ENCODE results near the gene OR52K2.
A peak's percentile ranks its signal among the peaks of the same experiment; 100 is the strongest.
"Not testable (repeated sequence)": the region's sequence is repeated elsewhere in the genome, so short reads cannot be mapped to it uniquely, and the experiment has no call there.

OR52K2 gene

DNA sequence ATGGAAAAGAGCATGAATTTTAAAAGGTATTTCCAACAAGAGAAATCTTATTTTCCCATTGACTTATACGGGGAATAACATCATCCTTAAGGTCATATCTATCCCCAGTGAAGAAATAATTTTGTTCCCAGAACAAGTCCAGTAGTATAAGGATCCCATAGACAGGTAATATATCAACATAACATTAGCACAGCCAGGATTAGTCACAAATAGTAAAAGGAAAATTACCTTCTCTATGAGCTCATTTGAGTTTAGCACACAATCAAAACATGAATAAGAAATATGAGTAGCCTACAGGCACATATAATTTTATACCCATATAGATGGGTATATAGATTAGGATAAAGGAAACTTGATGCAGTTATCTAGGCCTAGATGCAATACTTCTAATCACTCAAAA is 30.5 kb downstream of the OR52K2 start:
- ChIA-PET POLR2A (no interaction called here), CTCF (no interaction called here)
- H3K27ac ChIP-seq (ENCODE audit: insufficient read depth in 1 of 2, low read depth in 1 of 2, low read length in 2 of 2, poor library complexity in 1 of 2, severe bottlenecking in 2 of 2): no peak overlapping the region
- H3K27me3 ChIP-seq (replicated peaks in 2 of 5; ENCODE audit: control insufficient read depth in 4 of 5, insufficient read depth in 5 of 5, low read length in 4 of 5): peaks cover 0 to 11% (median 0%) of the 10 kb centered on the region in 5 experiments
- DNase-seq: no peak
- H3K36me3 ChIP-seq (ENCODE audit: control insufficient read depth in 4 of 4, insufficient read depth in 4 of 4, low read length in 3 of 4): no peaks in the 10 kb centered on the region
- peaks cover 0 to 3% (median 0%) of the 10 kb centered on the region in 4 experiments for H3K4me1 ChIP-seq (ENCODE audit: control extremely low read depth in 1 of 4, control insufficient read depth in 4 of 4, insufficient read depth in 4 of 4, low read length in 3 of 4)
- H3K4me3 ChIP-seq (ENCODE audit: control insufficient read depth in 1 of 7, extremely low read depth in 1 of 7, insufficient read depth in 4 of 7, low read depth in 2 of 7, low read length in 6 of 7): no peak overlapping the region
- 100% methylated on average over 1 of the region's 1 CpG for WGBS (ENCODE audit: insufficient coverage)
- no peaks in the 10 kb centered on the region for H3K9me3 ChIP-seq (ENCODE audit: control extremely low read depth in 1 of 5, control insufficient read depth in 4 of 5, insufficient read depth in 2 of 5, low read depth in 1 of 5, low read length in 4 of 5)

DNA sequence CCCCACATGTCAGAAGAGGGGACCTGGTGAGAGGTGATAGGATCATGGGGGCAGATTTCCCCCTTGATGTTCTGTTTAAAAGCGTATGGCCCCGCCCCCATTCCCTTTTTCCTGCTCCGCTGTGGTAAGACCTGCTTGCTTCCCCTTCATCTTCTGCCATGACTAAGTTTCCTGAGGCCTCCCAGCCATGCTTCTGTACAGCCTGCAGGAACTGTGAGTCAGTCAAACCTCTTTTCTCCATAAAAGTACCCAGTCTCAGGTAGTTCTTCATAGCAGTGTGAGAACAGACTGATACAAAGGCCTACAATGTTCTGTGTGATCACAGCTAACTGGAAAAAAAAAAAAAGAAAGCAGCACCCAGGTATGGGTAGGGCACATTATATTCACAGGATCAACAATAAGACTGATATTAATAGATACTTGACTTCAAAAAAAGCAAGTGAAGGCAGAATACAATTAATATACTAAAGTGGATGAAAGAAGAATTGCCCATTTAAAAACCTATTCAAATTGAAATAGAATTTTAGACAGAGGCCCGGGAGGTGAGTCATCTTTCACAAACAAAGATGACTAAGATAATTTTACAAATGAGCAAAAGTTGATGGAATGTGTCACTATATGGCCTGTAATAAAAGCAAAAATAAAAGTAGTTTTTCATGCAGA is 31.6 kb downstream of the OR52K2 start:
- Histone ChIP-seq H3K4me1 (ENCODE audit: control extremely low read depth in 1 of 4, control insufficient read depth in 4 of 4, insufficient read depth in 4 of 4, low read length in 3 of 4) (peaks cover 0 to 3% (median 0%) of the 10 kb centered on the region in 4 experiments), H3K9me3 (ENCODE audit: control extremely low read depth in 1 of 5, control insufficient read depth in 4 of 5, insufficient read depth in 2 of 5, low read depth in 1 of 5, low read length in 4 of 5) (no peaks in the 10 kb centered on the region), H3K27me3 (replicated peaks in 2 of 5; ENCODE audit: control insufficient read depth in 4 of 5, insufficient read depth in 5 of 5, low read length in 4 of 5) (peaks cover 0 to 11% (median 0%) of the 10 kb centered on the region in 5 experiments), H3K36me3 (ENCODE audit: control insufficient read depth in 4 of 4, insufficient read depth in 4 of 4, low read length in 3 of 4) (no peaks in the 10 kb centered on the region), H3K27ac (ENCODE audit: insufficient read depth in 1 of 2, low read depth in 1 of 2, low read length in 2 of 2, poor library complexity in 1 of 2, severe bottlenecking in 2 of 2) (no peak overlapping the region), H3K4me3 (ENCODE audit: control insufficient read depth in 1 of 7, extremely low read depth in 1 of 7, insufficient read depth in 4 of 7, low read depth in 2 of 7, low read length in 6 of 7) (no peak overlapping the region)
- DNase-seq: peak in 1 of 3 donors; percentile 8
- ChIA-PET POLR2A (no interaction called here), CTCF (no interaction called here)
- WGBS (ENCODE audit: insufficient coverage): 75% methylated on average over 2 of the region's 4 CpGs

DNA sequence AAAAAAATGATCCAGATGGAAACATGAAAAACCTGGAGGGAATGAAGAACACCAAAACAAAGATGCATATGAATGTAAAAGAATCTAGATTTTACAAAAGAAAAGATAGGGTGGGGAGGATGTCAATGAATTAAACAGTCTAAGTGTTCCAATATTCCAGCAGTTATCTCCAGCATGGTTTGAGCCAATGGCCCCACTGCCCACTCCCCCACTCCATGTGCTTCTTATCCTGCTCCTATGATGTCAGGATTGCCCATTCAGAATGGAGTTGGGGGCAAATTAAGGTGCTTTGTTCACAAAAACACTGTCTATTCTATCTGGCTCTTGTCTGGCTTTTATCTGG is 32.1 kb downstream of the OR52K2 start:
- ChIA-PET CTCF (interaction anchor here (1.9 to 2.3 kb wide), 2 partner anchors 11 to 293 kb away, joined by 5 to 13 read pairs; no protein-coding TSS in a partner anchor), POLR2A (no interaction called here)
- no peaks in the 10 kb centered on the region for H3K9me3 ChIP-seq (ENCODE audit: control extremely low read depth in 1 of 5, control insufficient read depth in 4 of 5, insufficient read depth in 2 of 5, low read depth in 1 of 5, low read length in 4 of 5)
- no peaks in the 10 kb centered on the region for H3K36me3 ChIP-seq (ENCODE audit: control insufficient read depth in 4 of 4, insufficient read depth in 4 of 4, low read length in 3 of 4)
- peaks cover 0 to 11% (median 0%) of the 10 kb centered on the region in 5 experiments for H3K27me3 ChIP-seq (replicated peaks in 2 of 5; ENCODE audit: control insufficient read depth in 4 of 5, insufficient read depth in 5 of 5, low read length in 4 of 5)
- H3K27ac ChIP-seq (ENCODE audit: insufficient read depth in 1 of 2, low read depth in 1 of 2, low read length in 2 of 2, poor library complexity in 1 of 2, severe bottlenecking in 2 of 2): no peak overlapping the region
- no peak for DNase-seq
- H3K4me3 ChIP-seq (ENCODE audit: control insufficient read depth in 1 of 7, extremely low read depth in 1 of 7, insufficient read depth in 4 of 7, low read depth in 2 of 7, low read length in 6 of 7): no peak overlapping the region
- peaks cover 0 to 3% (median 0%) of the 10 kb centered on the region in 4 experiments for H3K4me1 ChIP-seq (ENCODE audit: control extremely low read depth in 1 of 4, control insufficient read depth in 4 of 4, insufficient read depth in 4 of 4, low read length in 3 of 4)

DNA sequence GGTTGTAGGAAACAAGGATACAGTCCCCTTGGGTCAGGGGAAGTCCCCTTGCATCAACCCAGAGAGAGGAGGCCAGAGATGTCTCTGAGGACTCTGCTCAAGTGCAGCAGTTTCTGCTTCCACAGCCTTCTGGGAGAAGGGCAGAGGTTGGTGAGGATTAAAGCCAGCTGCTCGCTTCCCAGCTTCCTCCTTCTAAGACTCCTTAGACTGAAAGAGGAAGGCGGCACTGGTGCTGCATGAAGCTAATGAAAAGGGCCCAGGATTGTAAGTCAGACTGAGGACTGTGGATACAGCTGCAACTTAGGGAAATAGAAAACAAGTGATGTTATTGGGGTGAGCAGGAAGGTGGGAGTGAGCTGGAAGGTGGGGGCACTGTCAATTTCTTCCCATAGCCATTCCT is 33.4 kb downstream of the OR52K2 start, which contains the start of gene OR52K1:
Gene OR52K1 (plus strand): TSS at position 202 of the 400 bp plus-strand sequence. CDS start 6,255 bp downstream, outside the sequence.
- Histone ChIP-seq H3K9me3 (ENCODE audit: control extremely low read depth in 1 of 5, control insufficient read depth in 4 of 5, insufficient read depth in 2 of 5, low read depth in 1 of 5, low read length in 4 of 5) (no peaks in the 10 kb centered on the region), H3K4me1 (ENCODE audit: control extremely low read depth in 1 of 4, control insufficient read depth in 4 of 4, insufficient read depth in 4 of 4, low read length in 3 of 4) (peaks cover 0 to 3% (median 0%) of the 10 kb centered on the region in 4 experiments), H3K36me3 (ENCODE audit: control insufficient read depth in 4 of 4, insufficient read depth in 4 of 4, low read length in 3 of 4) (no peaks in the 10 kb centered on the region), H3K4me3 (ENCODE audit: control insufficient read depth in 1 of 7, extremely low read depth in 1 of 7, insufficient read depth in 4 of 7, low read depth in 2 of 7, low read length in 6 of 7) (no peak within 1 kb of the TSS), H3K27ac (ENCODE audit: insufficient read depth in 1 of 2, low read depth in 1 of 2, low read length in 2 of 2, poor library complexity in 1 of 2, severe bottlenecking in 2 of 2) (no peak within 1 kb of the TSS), H3K27me3 (replicated peaks in 2 of 5; ENCODE audit: control insufficient read depth in 4 of 5, insufficient read depth in 5 of 5, low read length in 4 of 5) (peaks cover 0 to 11% (median 0%) of the 10 kb centered on the region in 5 experiments)
- POLR2A ChIA-PET: no interaction called here
- CTCF ChIA-PET: interaction anchor here (1.0 to 2.3 kb wide), 3 partner anchors 8 to 294 kb away, joined by 3 to 13 read pairs (median 5); no protein-coding TSS in a partner anchor
- WGBS (ENCODE audit: insufficient coverage): no CpG with 5 or more reads among the region's 2 CpGs
- DNase-seq: no peak

DNA sequence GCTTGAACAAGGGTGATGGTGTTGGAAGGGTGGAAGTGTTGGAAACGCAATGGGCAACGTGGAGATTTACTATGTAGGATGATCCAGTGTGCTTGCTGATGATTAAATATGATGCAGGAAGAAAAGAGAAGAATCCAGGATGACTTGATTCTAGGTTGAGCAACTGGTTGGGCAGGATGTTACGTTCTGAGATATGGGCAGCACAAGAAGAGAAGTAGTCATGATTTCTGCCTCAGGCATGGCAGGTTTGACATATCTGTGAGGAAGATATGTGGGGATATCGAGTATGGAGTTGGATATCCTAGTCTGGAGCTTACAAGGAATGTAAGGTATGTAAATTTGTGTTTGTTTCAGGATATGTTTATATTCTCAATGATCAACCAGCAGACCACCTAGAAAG is 35.2 kb downstream of the OR52K2 start:
- no peak for DNase-seq
- CTCF ChIA-PET: no interaction called here

DNA sequence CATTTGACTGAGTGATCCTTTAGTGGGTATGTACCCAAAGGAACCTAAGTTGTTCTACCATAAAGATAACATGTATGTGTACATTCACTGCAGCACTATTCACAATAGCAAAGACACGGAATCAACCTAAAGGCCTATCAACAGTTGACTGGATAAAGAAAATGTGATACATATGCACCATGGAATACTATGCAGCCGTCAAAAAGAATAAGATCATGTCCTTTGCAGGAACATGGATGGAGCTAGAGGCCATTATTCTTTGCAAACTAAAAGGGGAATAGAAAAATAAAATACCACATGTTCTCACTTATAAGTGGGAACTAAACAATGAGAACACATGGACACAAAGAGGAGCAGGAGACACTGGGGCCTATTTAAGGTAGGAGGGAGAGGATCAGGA is 42.3 kb downstream of the OR52K2 start:
- H3K27me3 ChIP-seq (replicated peaks in 2 of 5; ENCODE audit: control insufficient read depth in 4 of 5, insufficient read depth in 5 of 5, low read length in 4 of 5); H3K4me3 ChIP-seq (ENCODE audit: control insufficient read depth in 1 of 7, extremely low read depth in 1 of 7, insufficient read depth in 4 of 7, low read depth in 2 of 7, low read length in 6 of 7); DNase-seq; POLR2A ChIA-PET; H3K36me3 ChIP-seq (ENCODE audit: control insufficient read depth in 4 of 4, insufficient read depth in 4 of 4, low read length in 3 of 4); H3K27ac ChIP-seq (ENCODE audit: insufficient read depth in 1 of 2, low read depth in 1 of 2, low read length in 2 of 2, poor library complexity in 1 of 2, severe bottlenecking in 2 of 2); H3K4me1 ChIP-seq (ENCODE audit: control extremely low read depth in 1 of 4, control insufficient read depth in 4 of 4, insufficient read depth in 4 of 4, low read length in 3 of 4); H3K9me3 ChIP-seq (ENCODE audit: control extremely low read depth in 1 of 5, control insufficient read depth in 4 of 5, insufficient read depth in 2 of 5, low read depth in 1 of 5, low read length in 4 of 5): not testable (repeated sequence)
- 80% methylated on average over 1 of the region's 2 CpGs for WGBS (ENCODE audit: insufficient coverage)
- CTCF ChIA-PET: interaction anchor here (2.4 to 5.5 kb wide), 3 partner anchors 9 to 308 kb away, joined by 13 to 62 read pairs (median 40); partner anchors contain the start of gene OR52K1

More for the DNA sequence above, 35.2 kb downstream of the OR52K2 start:
- H3K27me3 ChIP-seq (replicated peaks in 2 of 5; ENCODE audit: control insufficient read depth in 4 of 5, insufficient read depth in 5 of 5, low read length in 4 of 5): peaks cover 0 to 10% (median 0%) of the 10 kb centered on the region in 5 experiments
- 86% methylated on average over 3 of the region's 4 CpGs for WGBS (ENCODE audit: insufficient coverage)
- POLR2A ChIA-PET: no interaction called here
- H3K9me3 ChIP-seq (ENCODE audit: control extremely low read depth in 1 of 5, control insufficient read depth in 4 of 5, insufficient read depth in 2 of 5, low read depth in 1 of 5, low read length in 4 of 5): no peaks in the 10 kb centered on the region
- no peaks in the 10 kb centered on the region for H3K36me3 ChIP-seq (ENCODE audit: control insufficient read depth in 4 of 4, insufficient read depth in 4 of 4, low read length in 3 of 4)
- H3K4me1 ChIP-seq (ENCODE audit: control extremely low read depth in 1 of 4, control insufficient read depth in 4 of 4, insufficient read depth in 4 of 4, low read length in 3 of 4): peaks cover 0 to 3% (median 0%) of the 10 kb centered on the region in 4 experiments
- no peak overlapping the region for H3K27ac ChIP-seq (ENCODE audit: insufficient read depth in 1 of 2, low read depth in 1 of 2, low read length in 2 of 2, poor library complexity in 1 of 2, severe bottlenecking in 2 of 2)
- H3K4me3 ChIP-seq (ENCODE audit: control insufficient read depth in 1 of 7, extremely low read depth in 1 of 7, insufficient read depth in 4 of 7, low read depth in 2 of 7, low read length in 6 of 7): no peak overlapping the region

DNA sequence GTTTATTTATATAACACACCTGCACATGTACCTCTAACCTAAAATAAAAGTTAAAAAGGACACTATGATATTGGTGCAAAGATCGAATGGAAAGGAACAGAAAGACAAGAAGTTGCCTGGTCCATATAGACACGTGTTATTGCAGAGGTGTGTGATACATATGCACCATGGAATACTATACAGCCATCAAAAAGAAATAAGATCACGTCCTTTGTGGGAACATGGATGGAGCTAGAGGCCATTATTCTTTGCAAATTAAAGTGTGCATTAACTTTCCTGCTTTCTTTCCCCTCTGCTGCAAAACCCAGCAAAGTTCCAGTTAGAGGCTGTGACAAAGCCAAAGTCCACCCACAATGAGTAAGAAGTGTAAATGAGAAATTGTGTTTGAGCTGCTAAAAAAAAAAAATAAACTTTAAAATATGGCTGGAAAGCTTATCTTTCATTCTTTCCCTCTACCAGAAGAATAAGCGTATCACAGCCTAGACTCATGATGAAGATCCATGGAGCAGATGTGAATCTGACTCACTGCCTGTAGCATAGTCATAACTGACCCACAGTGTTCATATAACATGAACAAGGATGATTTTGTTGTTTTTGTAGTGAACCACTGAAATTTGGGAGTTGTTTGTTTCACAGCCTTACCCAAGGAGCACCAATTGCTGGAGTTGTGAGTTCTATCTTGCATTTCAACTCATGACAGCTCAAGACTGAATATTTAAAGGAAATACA is 42.9 kb downstream of the OR52K2 start:
- DNase-seq: no peak
- peaks cover 0 to 12% (median 2%) of the 10 kb centered on the region in 5 experiments for H3K27me3 ChIP-seq (replicated peaks in 2 of 5; ENCODE audit: control insufficient read depth in 4 of 5, insufficient read depth in 5 of 5, low read length in 4 of 5)
- no CpG with 5 or more reads among the region's 4 CpGs for WGBS (ENCODE audit: insufficient coverage)
- H3K4me3 ChIP-seq (ENCODE audit: control insufficient read depth in 1 of 7, extremely low read depth in 1 of 7, insufficient read depth in 4 of 7, low read depth in 2 of 7, low read length in 6 of 7): no peak overlapping the region
- no peaks in the 10 kb centered on the region for H3K4me1 ChIP-seq (ENCODE audit: control extremely low read depth in 1 of 4, control insufficient read depth in 4 of 4, insufficient read depth in 4 of 4, low read length in 3 of 4)
- ChIA-PET CTCF (interaction anchor here (1.4 to 5.5 kb wide), 6 partner anchors 10 to 312 kb away, joined by 5 to 62 read pairs (median 10); partner anchors contain the start of gene OR52K1), POLR2A (no interaction called here)
- no peaks in the 10 kb centered on the region for H3K36me3 ChIP-seq (ENCODE audit: control insufficient read depth in 4 of 4, insufficient read depth in 4 of 4, low read length in 3 of 4)
- no peak overlapping the region for H3K27ac ChIP-seq (ENCODE audit: insufficient read depth in 1 of 2, low read depth in 1 of 2, low read length in 2 of 2, poor library complexity in 1 of 2, severe bottlenecking in 2 of 2)
- no peaks in the 10 kb centered on the region for H3K9me3 ChIP-seq (ENCODE audit: control extremely low read depth in 1 of 5, control insufficient read depth in 4 of 5, insufficient read depth in 2 of 5, low read depth in 1 of 5, low read length in 4 of 5)
